Measurements from ENCODE around the gene AKTIP.

DNA sequence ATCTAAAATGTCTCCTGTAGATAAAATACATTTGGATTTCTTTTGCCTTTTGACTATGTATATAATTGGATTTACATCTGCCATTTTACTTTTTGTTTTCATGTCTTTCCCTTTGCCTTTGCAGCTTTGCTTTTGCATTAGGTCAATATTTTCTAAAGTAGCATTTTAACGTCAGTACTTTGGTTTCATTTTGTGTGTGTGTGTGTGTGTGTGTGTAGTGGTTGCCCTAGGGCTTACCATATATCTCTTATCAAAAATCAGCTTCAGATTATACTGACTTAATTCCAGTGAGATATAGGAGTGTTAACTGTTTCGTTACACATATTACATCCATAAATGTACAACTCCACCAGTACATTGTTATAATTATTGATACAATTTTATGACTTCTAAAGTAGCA, 26.1 kb downstream of the AKTIP start:
- TF ChIP-seq CTCF (IDR thresholded peaks at IDR 0.05) (no peak), SIN3A (IDR thresholded peaks at IDR 0.05; ENCODE audit: borderline replicate concordance, insufficient read depth, low read depth, low read length) (no peak), POLR2AphosphoS5 (IDR thresholded peaks at IDR 0.05; ENCODE audit: low read depth, low read length) (no peak), TCF7L2 (IDR thresholded peaks at IDR 0.05; ENCODE audit: low read depth, low read length) (no peak), REST (IDR thresholded peaks at IDR 0.05; ENCODE audit: insufficient read depth in 1 of 2, low read depth in 2 of 2, low read length in 1 of 2) (no peak)

Measured in Panc1 (cell line).